Measurements from ENCODE around the gene RADIL. TPM values are rescaled to one million over a fixed set of nuclear protein-coding genes. Genes with fewer than 3 reads are reported as not detected.

Gene RADIL
- polyA plus RNA-seq, 3 donors: not detected

GRCh38 chr7:4828720-4829383 lies 54.7 kb downstream of the RADIL start:
- peaks cover 4 to 7% (median 6%) of the 10 kb centered on the region in 3 donors for H3K27me3 Mint-ChIP-seq (ENCODE audit: low read depth in 3 of 3)
- Histone ChIP-seq H3K79me2 (ENCODE audit: insufficient read depth, low read length) (no peaks in the 10 kb centered on the region), H3K9me3 (replicated peaks in 1 of 2; ENCODE audit: control insufficient read depth in 1 of 2, insufficient read depth in 1 of 2, low read length in 2 of 2) (no peaks in the 10 kb centered on the region), H3K9ac (ENCODE audit: insufficient read depth, low read length, poor library complexity, severe bottlenecking) (no peak overlapping the region), H2AFZ (ENCODE audit: insufficient read depth, low read depth, low read length, poor library complexity, severe bottlenecking) (no peak overlapping the region), H3K27me3 (ENCODE audit: control insufficient read depth in 2 of 2, insufficient read depth in 2 of 2, low read length in 2 of 2) (no peaks in the 10 kb centered on the region), H3K4me2 (replicated peaks; ENCODE audit: extremely low read depth, low read length, poor library complexity, severe bottlenecking) (no peak overlapping the region), H4K20me1 (ENCODE audit: insufficient read depth, low read length) (no peaks in the 10 kb centered on the region), H3K4me1 (ENCODE audit: control insufficient read depth in 1 of 2, insufficient read depth in 2 of 2, low read length in 2 of 2) (no peaks in the 10 kb centered on the region), H3K4me3 (replicated peaks in 1 of 3; ENCODE audit: low read depth in 2 of 3, low read length in 3 of 3) (no peak overlapping the region), H3K36me3 (replicated peaks in 1 of 2; ENCODE audit: control insufficient read depth in 1 of 2, insufficient read depth in 2 of 2, low read length in 2 of 2) (no peaks in the 10 kb centered on the region), H3K27ac (ENCODE audit: low read depth in 1 of 2, low read length in 2 of 2) (no peak overlapping the region)
- peak overlapping the region in 1 of 7 donors; percentile 41 for H3K27ac Mint-ChIP-seq
- intact Hi-C loops (cut with micrococcal nuclease): no loop called here
- no peak for TF ChIP-seq CTCF (IDR thresholded peaks at IDR 0.05)
- no peak overlapping the region for H3K4me3 Mint-ChIP-seq
- DNase-seq: no peak
- 97% methylated on average over 14 of the region's 17 CpGs for WGBS (ENCODE audit: insufficient coverage)
- no peaks in the 10 kb centered on the region for H3K4me1 Mint-ChIP-seq
- no peaks in the 10 kb centered on the region for H3K36me3 Mint-ChIP-seq
- H3K9me3 Mint-ChIP-seq: peaks cover 0 to 6% (median 0%) of the 10 kb centered on the region in 7 donors

GRCh38 chr7:4825081-4825480 lies 58.4 kb downstream of the RADIL start:
- H3K36me3 Mint-ChIP-seq: no peaks in the 10 kb centered on the region
- no peaks in the 10 kb centered on the region for H3K27me3 ChIP-seq (ENCODE audit: control insufficient read depth in 2 of 2, insufficient read depth in 2 of 2, low read length in 2 of 2)
- no peaks in the 10 kb centered on the region for H3K36me3 ChIP-seq (replicated peaks in 1 of 2; ENCODE audit: control insufficient read depth in 1 of 2, insufficient read depth in 2 of 2, low read length in 2 of 2)
- H3K4me1 Mint-ChIP-seq: no peaks in the 10 kb centered on the region
- H4K20me1 ChIP-seq (ENCODE audit: insufficient read depth, low read length): no peaks in the 10 kb centered on the region
- H3K27ac ChIP-seq (ENCODE audit: low read depth in 1 of 2, low read length in 2 of 2): no peak overlapping the region
- H3K27me3 Mint-ChIP-seq (ENCODE audit: low read depth in 3 of 3): peaks cover 3 to 9% (median 4%) of the 10 kb centered on the region in 3 donors
- WGBS (ENCODE audit: insufficient coverage): 92% methylated on average over 11 of the region's 15 CpGs
- intact Hi-C loops (cut with micrococcal nuclease): no loop called here
- H2AFZ ChIP-seq (ENCODE audit: insufficient read depth, low read depth, low read length, poor library complexity, severe bottlenecking): no peak overlapping the region
- H3K27ac Mint-ChIP-seq: no peak overlapping the region
- H3K79me2 ChIP-seq (ENCODE audit: insufficient read depth, low read length): no peaks in the 10 kb centered on the region
- no peak overlapping the region for H3K4me2 ChIP-seq (replicated peaks; ENCODE audit: extremely low read depth, low read length, poor library complexity, severe bottlenecking)
- no peak overlapping the region for H3K4me3 ChIP-seq (replicated peaks in 1 of 3; ENCODE audit: low read depth in 2 of 3, low read length in 3 of 3)
- no peaks in the 10 kb centered on the region for H3K9me3 ChIP-seq (replicated peaks in 1 of 2; ENCODE audit: control insufficient read depth in 1 of 2, insufficient read depth in 1 of 2, low read length in 2 of 2)
- H3K9me3 Mint-ChIP-seq: peaks cover 0 to 4% (median 0%) of the 10 kb centered on the region in 7 donors
- H3K4me3 Mint-ChIP-seq: no peak overlapping the region
- no peaks in the 10 kb centered on the region for H3K4me1 ChIP-seq (ENCODE audit: control insufficient read depth in 1 of 2, insufficient read depth in 2 of 2, low read length in 2 of 2)
- DNase-seq: no peak
- TF ChIP-seq CTCF (IDR thresholded peaks at IDR 0.05): no peak
- H3K9ac ChIP-seq (ENCODE audit: insufficient read depth, low read length, poor library complexity, severe bottlenecking): no peak overlapping the region
